Esophagus muscularis mucosa (tissue), 4 donors: Measurements from ENCODE around the gene IL12RB2. TPM values are rescaled to one million over a fixed set of nuclear protein-coding genes. Genes with fewer than 3 reads are reported as not detected.
"Not testable (repeated sequence)": the region's sequence is repeated elsewhere in the genome, so short reads cannot be mapped to it uniquely, and the experiment has no call there.

Experiments
- DNase-seq: peaks from one replicate; pipeline ENCODE4 v3.0.0-alpha.2; 2017; ENCODE audit errors: extremely low spot score
- H3K27ac ChIP-seq, 4 donors: fragments of 200-600 bp; sonication (generic); replicated peaks in 1 of 4; 1 replicate in 3 of 4; 2 replicates in 1 of 4; pipeline ENCODE4 v1.5.1; 2016 to 2019; ENCODE audit warnings: mild to moderate bottlenecking in 1 of 4
- H3K27me3 ChIP-seq, 4 donors: fragments of 200-600 bp; sonication (generic); one replicate each; pipeline versions ENCODE4 v1.5.1 to v1.6.0; 2016 to 2019
- H3K36me3 ChIP-seq, 4 donors: fragments of 200-600 bp; sonication (generic); one replicate each; pipeline ENCODE4 v1.5.1; 2016 to 2019
- H3K4me1 ChIP-seq, 4 donors: fragments of 200-600 bp; sonication (generic); one replicate each; pipeline ENCODE4 v1.5.1; 2016 to 2019
- H3K4me3 ChIP-seq, 4 donors: fragments of 200-600 bp; sonication (generic); 1 replicate in 2 of 4; 2 replicates in 2 of 4; pipeline ENCODE4 v1.5.1; 2016 to 2019; ENCODE audit warnings: mild to moderate bottlenecking in 4 of 4, moderate library complexity in 1 of 4
- H3K9me3 ChIP-seq, 4 donors: fragments of 200-600 bp; sonication (generic); 1 replicate in 3 of 4; 2 replicates in 1 of 4; pipeline ENCODE4 v1.5.1; 2016 to 2019
- EP300 ChIP-seq: sonication (generic); formaldehyde crosslinking; IDR thresholded peaks from one replicate; pipeline ENCODE4 v1.6.1; 2017; ENCODE audit warnings: antibody characterized with exemption
- POLR2A ChIP-seq: fragments of 450-650 bp; IDR thresholded peaks from one replicate; pipeline ENCODE4 v1.6.1; 2017; ENCODE audit warnings: antibody characterized with exemption, moderate library complexity, mild to moderate bottlenecking, low read depth
- POLR2AphosphoS5 ChIP-seq, 2 donors: sonication (generic); formaldehyde crosslinking; IDR thresholded peaks; one replicate each; pipeline ENCODE4 v1.6.1; 2017; ENCODE audit warnings: antibody characterized with exemption in 2 of 2
- WGBS: methylation state at CpG from one replicate; pipeline ENCODE4 v1.1.5; 2018; 5-methylcytosine and 5-hydroxymethylcytosine counted together
- intact Hi-C: fragments of 100-400 bp; cut with DNase I; formaldehyde crosslinking; loops from one replicate; pipeline ENCODE4 v1.15.1; 2023
- total RNA-seq, 4 donors: library from RNA; depleted of rRNA; stranded (reverse); fragments of >200 nt; gene quantifications; one replicate each; pipeline versions ENCODE4 v1.1.0 to v1.2.1, GENCODE V29; 2016
- TF ChIP-seq, protein P1 (sequence below), 3 experiments: fragments of 200-600 bp in 2 of 3; fragments of 450-650 bp in 1 of 3; sonication (generic) in 2 of 3; IDR thresholded peaks; one replicate each; pipeline ENCODE4 v1.5.1; 2017 to 2019; ENCODE audit warnings: antibody characterized with exemption in 3 of 3, mild to moderate bottlenecking in 2 of 3, moderate library complexity in 1 of 3

Gene IL12RB2
- total RNA-seq, 4 donors from 2014 or later: 0.29 to 1.3 (median 0.65) TPM; not detected in 1

DNA sequence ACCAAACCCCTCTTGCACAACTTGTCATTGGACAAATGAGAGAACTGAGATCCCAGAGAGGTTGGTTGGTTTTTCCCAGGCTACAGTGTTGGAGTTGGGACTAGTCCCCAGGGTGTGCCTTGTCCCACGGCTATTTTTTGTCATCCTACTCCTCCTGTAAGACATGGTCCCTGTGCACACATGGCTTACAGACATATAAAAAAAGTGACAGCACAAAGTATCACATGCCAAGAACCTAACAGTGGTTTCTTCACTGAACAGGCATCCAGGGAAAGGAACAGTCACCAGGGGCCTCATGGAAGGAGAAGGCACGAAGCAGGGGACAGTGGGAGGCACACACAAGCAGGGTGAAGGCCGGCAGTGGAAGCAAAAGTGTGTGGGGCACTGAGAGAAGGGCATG is 86.1 kb downstream of the IL12RB2 start:
- no peak overlapping the region for H3K4me3 ChIP-seq
- WGBS: 69% methylated on average over 3 of the region's 3 CpGs

GRCh38 chr1:67394548-67394947 is 86.9 kb downstream of the IL12RB2 start:
- no peak overlapping the region for H3K27ac ChIP-seq
- H3K36me3 ChIP-seq: peaks cover 0 to 34% (median 3%) of the 10 kb centered on the region in 4 donors
- no peak overlapping the region for H3K4me3 ChIP-seq
- no peaks in the 10 kb centered on the region for H3K4me1 ChIP-seq
- intact Hi-C loops: no loop called here
- H3K9me3 ChIP-seq: no peaks in the 10 kb centered on the region
- no peak for DNase-seq
- 91% methylated on average over 4 of the region's 4 CpGs for WGBS
- H3K27me3 ChIP-seq: no peaks in the 10 kb centered on the region
- TF ChIP-seq POLR2A (no peak), POLR2AphosphoS5 (IDR thresholded peaks at IDR 0.05) (no peak)

More for the DNA sequence above, 86.1 kb downstream of the IL12RB2 start:
- no peaks in the 10 kb centered on the region for H3K4me1 ChIP-seq
- no peak overlapping the region for H3K27ac ChIP-seq
- no peaks in the 10 kb centered on the region for H3K9me3 ChIP-seq
- intact Hi-C loops: no loop called here
- DNase-seq: no peak
- H3K27me3 ChIP-seq: no peaks in the 10 kb centered on the region
- TF ChIP-seq, protein P1, sequence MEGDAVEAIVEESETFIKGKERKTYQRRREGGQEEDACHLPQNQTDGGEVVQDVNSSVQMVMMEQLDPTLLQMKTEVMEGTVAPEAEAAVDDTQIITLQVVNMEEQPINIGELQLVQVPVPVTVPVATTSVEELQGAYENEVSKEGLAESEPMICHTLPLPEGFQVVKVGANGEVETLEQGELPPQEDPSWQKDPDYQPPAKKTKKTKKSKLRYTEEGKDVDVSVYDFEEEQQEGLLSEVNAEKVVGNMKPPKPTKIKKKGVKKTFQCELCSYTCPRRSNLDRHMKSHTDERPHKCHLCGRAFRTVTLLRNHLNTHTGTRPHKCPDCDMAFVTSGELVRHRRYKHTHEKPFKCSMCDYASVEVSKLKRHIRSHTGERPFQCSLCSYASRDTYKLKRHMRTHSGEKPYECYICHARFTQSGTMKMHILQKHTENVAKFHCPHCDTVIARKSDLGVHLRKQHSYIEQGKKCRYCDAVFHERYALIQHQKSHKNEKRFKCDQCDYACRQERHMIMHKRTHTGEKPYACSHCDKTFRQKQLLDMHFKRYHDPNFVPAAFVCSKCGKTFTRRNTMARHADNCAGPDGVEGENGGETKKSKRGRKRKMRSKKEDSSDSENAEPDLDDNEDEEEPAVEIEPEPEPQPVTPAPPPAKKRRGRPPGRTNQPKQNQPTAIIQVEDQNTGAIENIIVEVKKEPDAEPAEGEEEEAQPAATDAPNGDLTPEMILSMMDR (IDR thresholded peaks at IDR 0.05): no peak
- TF ChIP-seq POLR2AphosphoS5 (IDR thresholded peaks at IDR 0.05) (no peak), POLR2A (no peak), EP300 (no peak)
- H3K36me3 ChIP-seq: peaks cover 0 to 34% (median 3%) of the 10 kb centered on the region in 4 donors

GRCh38 chr1:67399199-67399993 is 91.7 kb downstream of the IL12RB2 start:
- Histone ChIP-seq H3K9me3 (no peaks in the 10 kb centered on the region), H3K4me3 (no peak overlapping the region), H3K27ac (no peak overlapping the region), H3K36me3 (peaks cover 0 to 22% (median 3%) of the 10 kb centered on the region in 4 donors), H3K4me1 (no peaks in the 10 kb centered on the region), H3K27me3 (no peaks in the 10 kb centered on the region)
- intact Hi-C loops: no loop called here
- 89% methylated on average over 7 of the region's 7 CpGs for WGBS
- no peak for DNase-seq
- no peak for TF ChIP-seq EP300
- TF ChIP-seq, protein P1 (IDR thresholded peaks at IDR 0.05): no peak

DNA sequence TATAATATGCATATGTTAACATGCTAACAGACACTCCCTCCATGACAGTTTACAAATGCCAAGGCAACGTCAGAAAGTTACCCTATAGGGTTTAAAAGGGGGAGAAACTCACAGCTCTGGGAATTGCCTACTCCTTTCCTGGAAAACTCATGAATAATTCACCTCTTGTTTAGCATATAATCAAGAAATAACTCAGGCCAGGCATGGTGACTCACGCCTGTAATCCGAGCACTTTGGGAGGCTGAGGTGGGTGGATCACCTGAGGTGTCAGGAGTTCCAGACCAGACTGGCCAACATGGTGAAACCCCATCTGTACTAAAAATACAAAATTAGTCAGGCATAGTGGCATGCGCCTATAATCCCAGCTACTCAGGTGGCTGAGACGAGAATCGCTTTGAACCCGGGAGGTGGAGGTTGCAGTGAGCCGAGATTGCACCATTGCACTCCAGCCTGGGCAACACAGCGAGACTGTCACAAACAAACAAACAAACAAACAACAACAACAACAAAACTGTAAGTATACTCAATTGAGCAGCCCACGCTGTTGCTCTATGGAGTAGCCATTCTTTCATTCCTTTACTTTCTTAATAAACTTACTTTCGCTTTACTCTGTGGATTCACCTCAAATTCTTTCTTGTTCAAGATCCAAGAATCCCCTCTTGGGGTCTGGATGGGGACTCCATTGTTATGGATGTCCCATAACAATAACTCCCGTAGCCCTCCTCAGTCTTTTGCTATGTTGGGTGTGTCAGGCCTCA is 92.5 kb downstream of the IL12RB2 start:
- 92% methylated on average over 12 of the region's 12 CpGs for WGBS
- intact Hi-C loops, H3K27ac ChIP-seq, DNase-seq, H3K4me3 ChIP-seq, H3K27me3 ChIP-seq, H3K9me3 ChIP-seq, H3K4me1 ChIP-seq: not testable (repeated sequence)
- peaks cover 0 to 14% (median under 1%) of the 10 kb centered on the region in 4 donors for H3K36me3 ChIP-seq

- Histone ChIP-seq H3K9me3 (no peaks in the 10 kb centered on the region), H3K4me3 (no peak overlapping the region), H3K36me3 (peaks cover 0 to 7% (median 0%) of the 10 kb centered on the region in 4 donors), H3K27me3 (no peaks in the 10 kb centered on the region), H3K27ac (no peak overlapping the region), H3K4me1 (peaks cover 0 to 6% (median 1%) of the 10 kb centered on the region in 4 donors)
- no peak for TF ChIP-seq POLR2AphosphoS5 (IDR thresholded peaks at IDR 0.05)
- TF ChIP-seq, protein P1 (IDR thresholded peaks at IDR 0.05): no peak
- no peak for TF ChIP-seq POLR2A
- TF ChIP-seq EP300: no peak
- DNase-seq: no peak
- 86% methylated on average over 6 of the region's 6 CpGs for WGBS
- intact Hi-C loops: no loop called here
Observed at GRCh38 chr1:67401443-67401842, 93.8 kb downstream of the IL12RB2 start.
